ENCODE data around the gene NRIP1. TPM values are rescaled to one million over a fixed set of nuclear protein-coding genes. Genes with fewer than 3 reads are reported as not detected.

The NRIP1 gene
- total and polyA plus RNA-seq, 9 of the 15 experiments (the other 6 are each of a cell fraction or from before 2014, with no cell fraction given): 4.3 to 42.8 (median 19.6) TPM

DNA sequence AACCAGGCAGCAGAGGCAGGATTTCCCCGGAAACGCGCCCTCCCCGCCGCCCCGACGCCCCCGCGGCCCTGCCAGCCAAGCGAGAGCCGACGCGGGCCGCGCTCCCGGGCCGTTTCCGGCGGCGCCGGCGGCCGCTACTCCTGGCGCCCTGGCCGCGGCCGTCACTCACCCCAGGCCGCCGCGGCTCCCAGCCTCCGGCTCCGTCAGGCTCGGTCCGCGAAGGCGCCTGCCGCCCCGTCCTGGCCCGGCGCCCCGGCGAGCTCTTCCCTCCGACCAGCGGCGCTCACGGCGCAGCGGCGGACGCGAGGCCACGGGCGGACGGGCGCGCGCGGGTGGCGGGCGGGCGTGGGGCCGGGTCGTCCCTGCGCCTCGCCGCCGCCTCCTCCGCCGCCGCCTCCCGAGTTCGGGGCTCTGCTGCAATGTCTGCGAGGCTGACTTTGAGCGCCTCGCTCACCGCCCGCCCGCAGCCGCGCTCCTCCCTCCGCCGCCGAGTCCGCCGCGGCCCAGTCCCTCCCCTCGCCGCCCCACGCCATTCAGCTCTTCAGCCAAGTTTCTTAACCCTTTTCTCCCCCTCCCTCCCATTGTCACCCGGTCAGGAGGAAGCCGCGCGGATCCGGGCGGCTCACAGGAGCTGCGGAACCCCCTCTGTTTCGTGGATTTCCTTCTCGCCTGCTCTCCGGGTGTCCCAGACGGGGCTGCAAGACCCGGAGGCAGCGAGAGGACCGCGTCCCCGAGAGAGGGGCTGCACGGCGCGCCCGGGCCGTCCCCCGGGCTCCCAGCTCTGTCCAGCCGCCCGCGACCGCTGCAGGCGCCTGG, at the start of gene NRIP1 (continued):
- TF ChIP-seq SRF (CRISPR knock-in tag; IDR thresholded peaks at IDR 0.05) (0 out of 4 replicates have a peak, but pooled peaks of 1 of the 2 experiments have one; percentile 27), SMARCE1 (IDR thresholded peaks at IDR 0.05) (no peak), XRCC5 (IDR thresholded peaks at IDR 0.05; ENCODE audit: low read depth, low read length) (peak; percentile 84; the same call in 1 of the 2 replicates), ELF1 (tag; IDR thresholded peaks at IDR 0.05) (no peak), SIN3B (IDR thresholded peaks at IDR 0.05; ENCODE audit: low read depth) (0 out of 2 replicates have a peak, but pooled peaks have one; percentile 55), ZFP1 (CRISPR knock-in tag; IDR thresholded peaks at IDR 0.05) (no peak), MAFG (tag; conservative IDR thresholded peaks at IDR 0.05) (no peak), RB1 (IDR thresholded peaks at IDR 0.05; ENCODE audit: low read depth) (peak; percentile 48), GATAD2A (IDR thresholded peaks at IDR 0.05) (peak; percentile 59; the same call in 1 of the 2 replicates), EP400 (IDR thresholded peaks at IDR 0.05) (peak; percentile 18; the same call in 1 of the 2 replicates), ETS2 (tag; IDR thresholded peaks at IDR 0.05; ENCODE audit: borderline replicate concordance, poor library complexity, severe bottlenecking) (no peak)
- TF ChIP-seq, protein P1, sequence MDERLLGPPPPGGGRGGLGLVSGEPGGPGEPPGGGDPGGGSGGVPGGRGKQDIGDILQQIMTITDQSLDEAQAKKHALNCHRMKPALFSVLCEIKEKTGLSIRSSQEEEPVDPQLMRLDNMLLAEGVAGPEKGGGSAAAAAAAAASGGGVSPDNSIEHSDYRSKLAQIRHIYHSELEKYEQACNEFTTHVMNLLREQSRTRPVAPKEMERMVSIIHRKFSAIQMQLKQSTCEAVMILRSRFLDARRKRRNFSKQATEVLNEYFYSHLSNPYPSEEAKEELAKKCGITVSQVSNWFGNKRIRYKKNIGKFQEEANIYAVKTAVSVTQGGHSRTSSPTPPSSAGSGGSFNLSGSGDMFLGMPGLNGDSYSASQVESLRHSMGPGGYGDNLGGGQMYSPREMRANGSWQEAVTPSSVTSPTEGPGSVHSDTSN (CRISPR knock-in tag; IDR thresholded peaks at IDR 0.05; ENCODE audit: low read depth): no peak
- TF ChIP-seq, protein P1 (tag; conservative IDR thresholded peaks at IDR 0.05; ENCODE audit: low read depth): no peak
- TF ChIP-seq, protein P2, sequence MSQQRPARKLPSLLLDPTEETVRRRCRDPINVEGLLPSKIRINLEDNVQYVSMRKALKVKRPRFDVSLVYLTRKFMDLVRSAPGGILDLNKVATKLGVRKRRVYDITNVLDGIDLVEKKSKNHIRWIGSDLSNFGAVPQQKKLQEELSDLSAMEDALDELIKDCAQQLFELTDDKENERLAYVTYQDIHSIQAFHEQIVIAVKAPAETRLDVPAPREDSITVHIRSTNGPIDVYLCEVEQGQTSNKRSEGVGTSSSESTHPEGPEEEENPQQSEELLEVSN (IDR thresholded peaks at IDR 0.05; ENCODE audit: borderline replicate concordance in 1 of 2, extremely low read depth in 1 of 2, insufficient read depth in 1 of 2, insufficient read length in 1 of 2, low read depth in 1 of 2, low read length in 1 of 2, poor library complexity in 1 of 2, severe bottlenecking in 1 of 2): peak in 1 of 2 experiments; percentile 49
- TF ChIP-seq, protein P3, sequence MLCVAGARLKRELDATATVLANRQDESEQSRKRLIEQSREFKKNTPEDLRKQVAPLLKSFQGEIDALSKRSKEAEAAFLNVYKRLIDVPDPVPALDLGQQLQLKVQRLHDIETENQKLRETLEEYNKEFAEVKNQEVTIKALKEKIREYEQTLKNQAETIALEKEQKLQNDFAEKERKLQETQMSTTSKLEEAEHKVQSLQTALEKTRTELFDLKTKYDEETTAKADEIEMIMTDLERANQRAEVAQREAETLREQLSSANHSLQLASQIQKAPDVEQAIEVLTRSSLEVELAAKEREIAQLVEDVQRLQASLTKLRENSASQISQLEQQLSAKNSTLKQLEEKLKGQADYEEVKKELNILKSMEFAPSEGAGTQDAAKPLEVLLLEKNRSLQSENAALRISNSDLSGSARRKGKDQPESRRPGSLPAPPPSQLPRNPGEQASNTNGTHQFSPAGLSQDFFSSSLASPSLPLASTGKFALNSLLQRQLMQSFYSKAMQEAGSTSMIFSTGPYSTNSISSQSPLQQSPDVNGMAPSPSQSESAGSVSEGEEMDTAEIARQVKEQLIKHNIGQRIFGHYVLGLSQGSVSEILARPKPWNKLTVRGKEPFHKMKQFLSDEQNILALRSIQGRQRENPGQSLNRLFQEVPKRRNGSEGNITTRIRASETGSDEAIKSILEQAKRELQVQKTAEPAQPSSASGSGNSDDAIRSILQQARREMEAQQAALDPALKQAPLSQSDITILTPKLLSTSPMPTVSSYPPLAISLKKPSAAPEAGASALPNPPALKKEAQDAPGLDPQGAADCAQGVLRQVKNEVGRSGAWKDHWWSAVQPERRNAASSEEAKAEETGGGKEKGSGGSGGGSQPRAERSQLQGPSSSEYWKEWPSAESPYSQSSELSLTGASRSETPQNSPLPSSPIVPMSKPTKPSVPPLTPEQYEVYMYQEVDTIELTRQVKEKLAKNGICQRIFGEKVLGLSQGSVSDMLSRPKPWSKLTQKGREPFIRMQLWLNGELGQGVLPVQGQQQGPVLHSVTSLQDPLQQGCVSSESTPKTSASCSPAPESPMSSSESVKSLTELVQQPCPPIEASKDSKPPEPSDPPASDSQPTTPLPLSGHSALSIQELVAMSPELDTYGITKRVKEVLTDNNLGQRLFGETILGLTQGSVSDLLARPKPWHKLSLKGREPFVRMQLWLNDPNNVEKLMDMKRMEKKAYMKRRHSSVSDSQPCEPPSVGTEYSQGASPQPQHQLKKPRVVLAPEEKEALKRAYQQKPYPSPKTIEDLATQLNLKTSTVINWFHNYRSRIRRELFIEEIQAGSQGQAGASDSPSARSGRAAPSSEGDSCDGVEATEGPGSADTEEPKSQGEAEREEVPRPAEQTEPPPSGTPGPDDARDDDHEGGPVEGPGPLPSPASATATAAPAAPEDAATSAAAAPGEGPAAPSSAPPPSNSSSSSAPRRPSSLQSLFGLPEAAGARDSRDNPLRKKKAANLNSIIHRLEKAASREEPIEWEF (CRISPR knock-in tag; IDR thresholded peaks at IDR 0.05): no peak

Data from K562 (cell line).